EL (cell line): Measurements from ENCODE around the gene NHSL2.
A peak's percentile ranks its signal among the peaks of the same experiment; 100 is the strongest.

Experiments
- DNase-seq: peaks from one replicate; pipeline ENCODE4 v3.0.0-alpha.2; 2016

Gene NHSL2

GRCh38 chrX:72081605-72082320 lies 171.1 kb downstream of the NHSL2 start:
- DNase-seq: no peak

DNA sequence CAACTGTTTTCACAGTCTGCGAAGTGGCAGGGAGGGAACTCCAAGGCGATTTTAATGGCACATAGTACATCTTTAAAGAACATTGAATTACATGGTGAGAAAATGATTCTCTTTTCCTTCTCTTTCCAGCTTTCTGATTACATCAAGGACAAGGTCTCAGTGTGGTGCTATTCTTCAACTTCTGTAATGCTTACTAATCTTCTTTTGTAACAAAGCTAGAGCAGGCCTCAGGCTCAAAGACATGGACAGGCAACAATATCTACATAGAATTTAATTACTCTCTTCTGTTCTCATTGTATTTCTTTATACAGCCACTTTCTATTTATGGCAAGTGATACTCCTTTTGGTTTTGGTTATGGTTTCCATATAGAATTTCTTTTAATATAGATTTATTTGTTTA lies 172.6 kb downstream of the NHSL2 start:
- DNase-seq: no peak

DNA sequence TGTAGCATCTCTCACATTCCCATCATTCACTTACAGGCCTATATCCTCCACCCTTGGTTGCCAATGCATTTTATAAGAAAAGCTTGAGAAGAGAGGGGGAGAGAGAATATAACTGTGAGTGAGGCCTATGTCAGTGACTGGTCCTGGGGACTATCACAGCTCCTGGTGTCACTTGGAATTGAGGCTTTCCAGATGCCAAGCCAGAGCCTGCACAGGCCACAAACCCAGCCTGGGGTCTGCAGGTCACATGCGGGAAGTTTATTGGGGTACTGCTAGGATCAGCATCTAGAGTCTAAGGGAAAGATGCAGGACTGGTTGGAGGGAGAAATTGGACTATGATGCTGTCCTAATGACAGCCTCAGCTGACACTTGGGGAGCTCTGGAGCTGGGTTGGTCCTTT lies 173.5 kb downstream of the NHSL2 start:
- DNase-seq: no peak

- DNase-seq: no peak
Observed at GRCh38 chrX:72086995-72087394, 176.3 kb downstream of the NHSL2 start.

GRCh38 chrX:72088761-72089160 lies 178.1 kb downstream of the NHSL2 start:
- no peak for DNase-seq

- no peak for DNase-seq
Observed at GRCh38 chrX:72089254-72089653, 178.6 kb downstream of the NHSL2 start.

DNA sequence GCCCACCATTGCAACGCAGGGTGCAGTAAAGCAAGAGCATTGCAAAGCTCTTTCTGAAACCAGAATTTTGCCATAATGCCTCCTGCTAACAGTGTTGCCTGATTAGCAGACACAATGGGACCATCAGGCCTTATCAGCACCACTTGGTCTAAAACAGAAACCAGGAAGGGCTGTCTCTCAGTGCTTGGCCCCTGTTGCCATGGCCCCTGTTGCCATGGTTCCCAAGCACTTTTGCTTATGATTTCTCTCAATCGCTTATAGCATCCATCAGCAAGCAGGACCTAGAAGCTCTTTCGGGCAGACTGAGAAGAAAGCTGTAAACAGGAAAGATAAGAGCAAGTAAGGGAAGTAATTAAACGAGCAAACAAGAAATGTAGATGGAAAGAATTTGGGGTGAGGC lies 184.2 kb downstream of the NHSL2 start:
- no peak for DNase-seq

- DNase-seq: no peak
Observed at GRCh38 chrX:72095370-72095769, 184.7 kb downstream of the NHSL2 start.

DNA sequence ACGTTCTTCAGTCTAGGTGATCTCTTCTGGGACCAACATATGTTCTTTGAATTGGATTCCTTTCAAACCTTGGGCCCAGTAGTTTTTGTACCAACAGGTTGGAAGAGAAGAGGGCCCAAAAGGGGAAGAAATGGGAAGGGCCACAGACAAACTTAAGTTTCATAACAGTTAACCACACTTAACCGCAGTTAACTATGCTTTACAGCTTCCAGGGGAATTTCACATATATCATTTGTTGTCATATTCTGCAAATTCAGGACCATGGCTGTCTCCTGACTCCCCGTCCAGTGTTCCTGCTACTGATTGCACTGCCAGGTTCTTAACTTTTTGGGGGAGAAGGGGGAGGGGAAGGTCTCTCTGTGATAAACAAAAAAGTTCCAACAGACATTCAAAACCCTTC lies 186.5 kb downstream of the NHSL2 start:
- DNase-seq: no peak

DNA sequence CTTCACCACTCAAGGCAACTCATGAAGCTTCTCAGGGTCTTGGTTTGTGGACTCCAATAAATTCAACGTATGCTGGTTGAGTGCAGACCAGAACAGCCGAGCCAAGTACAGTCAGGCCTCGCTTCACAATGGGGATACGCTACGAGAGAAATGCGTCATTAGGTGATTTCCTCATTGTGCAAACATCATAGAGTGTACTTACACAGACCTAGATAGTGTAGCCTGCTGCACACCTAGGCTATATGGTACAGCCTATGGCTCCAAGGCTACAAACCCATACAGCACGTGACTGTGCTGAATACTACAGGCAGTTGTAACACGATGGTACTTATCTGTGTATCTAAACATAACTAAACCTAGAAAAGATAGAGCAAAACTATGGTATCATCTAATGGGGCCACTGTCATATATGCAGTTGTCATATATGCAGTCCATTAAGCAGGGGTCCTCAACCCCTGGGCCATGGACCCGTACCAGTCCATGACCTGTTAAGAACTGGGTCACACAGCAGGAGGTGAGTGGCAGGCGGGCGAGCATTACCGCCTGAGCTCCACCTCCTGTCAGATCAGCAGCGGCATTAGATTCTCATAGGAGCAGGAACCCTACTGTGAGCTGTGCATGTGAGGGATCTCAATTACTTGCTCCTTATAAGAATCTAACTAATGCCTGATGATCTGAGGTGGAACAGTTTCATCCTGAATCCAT lies 189.6 kb downstream of the NHSL2 start:
- no peak for DNase-seq

- DNase-seq: no peak
Observed at GRCh38 chrX:72100824-72101351, 190.2 kb downstream of the NHSL2 start.

DNA sequence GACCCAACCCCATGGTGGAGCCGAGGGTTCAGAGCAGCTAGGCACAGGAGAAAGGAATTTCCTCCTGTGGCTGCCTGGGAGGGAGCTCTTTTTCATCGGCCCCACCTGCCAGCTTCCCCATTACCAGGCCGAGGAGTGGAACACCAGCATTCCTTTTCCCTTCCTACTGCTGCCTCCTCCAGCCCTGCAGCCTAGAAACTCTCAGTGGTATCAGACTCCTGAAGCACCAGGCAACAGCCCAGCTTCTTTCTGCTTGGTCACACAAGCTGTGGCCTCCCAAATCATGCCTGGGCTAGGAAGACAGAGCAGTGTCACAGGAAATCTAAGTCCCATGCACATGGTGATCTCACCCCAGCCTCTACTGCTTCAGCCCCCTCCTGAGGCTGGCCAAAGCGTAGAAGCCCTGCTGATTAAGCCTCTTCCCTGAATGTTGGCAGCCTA lies 191.0 kb downstream of the NHSL2 start:
- no peak for DNase-seq

DNA sequence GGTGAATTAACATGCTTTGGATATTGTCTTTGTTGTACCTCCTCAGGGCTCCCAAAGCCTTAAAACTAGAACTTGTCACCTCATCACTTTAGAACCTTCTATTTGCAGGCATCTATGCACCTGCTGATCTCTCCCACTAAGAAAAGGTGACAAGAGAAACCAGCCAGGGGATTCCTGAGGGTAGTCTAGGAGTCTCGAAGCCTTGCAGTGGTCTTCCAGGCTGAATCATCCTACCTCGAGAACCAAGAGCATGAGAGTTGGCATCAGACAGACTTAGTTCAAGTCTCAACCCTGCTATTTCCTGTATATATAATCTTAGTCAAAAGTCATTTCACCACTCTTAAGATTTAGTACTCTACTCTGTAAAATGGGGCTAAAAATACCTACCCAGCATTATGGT lies 191.5 kb downstream of the NHSL2 start:
- DNase-seq: no peak

DNA sequence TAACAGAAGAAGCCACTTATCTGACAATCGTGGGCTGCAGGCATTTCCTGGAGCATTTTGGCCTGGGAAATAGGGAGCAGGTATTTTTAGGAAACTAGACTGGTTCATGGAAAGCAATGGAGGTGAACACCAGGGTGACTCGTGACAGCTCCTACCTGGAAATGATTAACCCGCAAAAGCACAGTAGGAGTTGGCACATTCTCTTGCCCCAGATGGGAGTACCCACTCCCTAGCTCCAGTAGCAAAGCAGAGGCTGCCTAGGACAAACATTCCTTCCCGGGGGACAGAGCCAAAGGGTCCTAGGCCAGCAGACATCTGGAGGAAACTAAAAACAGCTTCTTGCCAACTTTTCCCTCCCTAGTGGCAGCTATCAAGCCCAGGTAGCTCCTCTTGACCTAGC lies 192.1 kb downstream of the NHSL2 start:
- no peak for DNase-seq

DNA sequence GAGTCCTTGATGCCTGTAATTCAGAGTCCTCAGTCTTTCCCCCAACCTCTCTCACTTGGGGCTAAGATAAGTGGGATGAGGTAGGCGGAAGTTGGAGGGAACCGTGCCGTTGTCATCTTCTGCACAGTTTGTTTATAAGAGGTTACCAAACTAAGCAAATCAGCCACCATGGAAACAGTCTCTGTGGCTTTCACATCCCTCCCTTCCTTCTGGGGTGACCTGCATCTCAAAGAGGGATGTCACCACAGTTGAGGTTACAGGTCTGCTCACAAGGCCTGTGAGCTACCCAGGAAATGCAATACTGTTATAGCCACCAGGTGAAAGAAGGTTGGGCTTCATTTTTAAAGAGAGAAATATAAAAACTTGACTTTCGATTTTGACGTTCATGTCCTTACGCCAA lies 194.8 kb downstream of the NHSL2 start:
- DNase-seq: no peak

- peak; percentile 72 for DNase-seq
Observed at GRCh38 chrX:72107320-72107719, 196.7 kb downstream of the NHSL2 start.

DNA sequence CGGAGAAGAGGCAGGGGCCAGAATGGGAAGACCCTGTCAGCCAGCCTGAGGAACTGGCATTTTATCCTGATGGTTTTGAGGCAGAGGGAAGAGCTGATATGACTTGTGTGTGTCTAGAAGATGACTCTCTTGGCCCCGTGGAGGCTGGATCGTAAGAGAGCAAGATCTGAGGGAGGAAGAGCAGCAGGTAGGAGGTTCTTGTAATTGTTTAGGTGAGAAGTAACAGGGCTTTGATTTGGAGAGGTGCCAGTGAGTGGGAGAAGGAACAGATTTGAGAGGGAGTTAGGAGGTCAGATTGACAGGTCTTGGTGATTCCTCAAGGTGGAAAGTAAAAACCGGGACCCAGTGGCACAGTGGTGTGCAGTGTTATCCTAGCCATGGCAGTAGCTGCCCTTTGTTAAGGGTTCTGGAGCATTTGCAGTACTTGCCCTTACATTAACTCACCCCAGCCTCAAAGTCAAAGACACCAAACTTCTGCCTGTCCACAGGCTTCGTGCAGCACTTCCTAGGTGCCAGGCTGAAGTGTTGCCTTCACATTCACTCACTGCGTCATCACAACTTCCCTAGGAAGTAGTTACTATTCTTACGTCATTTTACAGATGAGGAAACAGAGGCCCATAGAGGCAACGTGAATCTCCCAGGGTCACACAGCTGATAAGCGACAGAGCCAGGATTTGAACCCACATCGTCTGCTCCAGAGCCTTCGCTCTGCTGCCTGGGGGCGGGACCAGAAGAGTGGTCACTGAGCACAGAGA lies 197.4 kb downstream of the NHSL2 start:
- no peak for DNase-seq

DNA sequence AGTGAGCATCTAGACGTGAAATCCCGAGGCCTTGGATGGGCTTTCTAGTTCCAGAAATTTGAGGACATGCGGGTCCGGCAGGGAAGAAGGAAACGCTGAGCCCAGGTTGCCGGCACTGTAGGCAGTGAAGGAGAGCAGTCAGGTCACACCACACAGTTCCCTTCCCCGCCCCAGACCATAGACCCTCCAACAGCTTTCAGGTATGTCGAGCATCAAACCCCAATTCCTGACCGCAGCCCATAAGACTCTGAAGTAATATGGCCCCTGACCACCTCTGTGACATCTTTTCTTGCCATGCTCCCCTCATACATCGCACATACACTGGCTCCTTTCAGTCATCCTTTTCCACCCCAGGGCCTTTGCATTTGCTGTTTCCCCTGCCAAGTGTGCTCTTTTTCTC lies 198.0 kb downstream of the NHSL2 start:
- DNase-seq: no peak

- no peak for DNase-seq
Observed at GRCh38 chrX:72110051-72110875, 199.6 kb downstream of the NHSL2 start.

GRCh38 chrX:72110876-72111708 lies 200.4 kb downstream of the NHSL2 start:
- DNase-seq: no peak

DNA sequence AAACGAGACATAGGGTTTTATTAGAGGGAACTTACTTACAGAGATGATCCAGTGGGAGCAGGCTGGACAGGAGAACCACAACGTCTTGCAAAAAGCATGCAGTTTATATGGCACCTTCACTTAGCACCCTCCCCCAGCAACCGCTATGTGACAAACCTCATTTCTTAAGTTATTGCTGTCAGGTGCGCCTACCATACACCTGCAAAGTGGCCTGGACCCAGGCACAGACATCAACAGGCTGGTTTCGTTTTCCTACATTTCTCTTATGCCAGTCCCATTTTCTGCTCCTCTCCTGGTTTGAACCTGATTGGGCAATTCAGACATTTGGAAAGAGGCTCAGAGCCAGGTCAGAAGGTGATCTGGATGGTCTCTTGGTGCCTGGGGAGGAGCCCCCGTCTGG lies 202.8 kb downstream of the NHSL2 start:
- DNase-seq: no peak

DNA sequence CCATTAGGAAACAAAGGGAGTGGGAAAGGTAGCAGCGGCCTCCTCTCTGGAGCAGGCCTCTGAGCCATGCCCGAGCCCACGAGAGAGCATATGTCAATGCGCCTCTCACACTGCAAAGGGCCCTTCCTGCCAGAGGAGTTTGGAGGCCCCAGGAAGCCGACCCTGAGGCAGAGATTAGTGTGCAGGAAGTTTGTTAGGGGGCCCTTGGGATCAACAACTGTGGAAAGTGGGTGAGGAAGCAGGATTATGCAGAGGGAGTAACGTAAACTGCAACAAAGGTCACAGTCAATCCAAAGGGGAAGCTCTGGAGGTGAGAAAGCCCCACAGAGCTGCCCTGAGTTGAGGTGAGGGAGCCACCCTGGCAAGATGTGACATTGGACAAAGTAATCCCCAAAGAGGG lies 203.7 kb downstream of the NHSL2 start:
- no peak for DNase-seq
